T follicular helper cell (primary cell): ENCODE data around the gene PPM1E.
"Not testable (repeated sequence)": the region's sequence is repeated elsewhere in the genome, so short reads cannot be mapped to it uniquely, and the experiment has no call there.

Experiments used
- DNase-seq: peaks from one replicate; pipeline ENCODE4 v3.0.0-alpha.2; 2020; ENCODE audit warnings: low read depth

Gene PPM1E

GRCh38 chr17:58779446-58779845 lies 23.8 kb downstream of the PPM1E start:
- DNase-seq, result no peak

DNA sequence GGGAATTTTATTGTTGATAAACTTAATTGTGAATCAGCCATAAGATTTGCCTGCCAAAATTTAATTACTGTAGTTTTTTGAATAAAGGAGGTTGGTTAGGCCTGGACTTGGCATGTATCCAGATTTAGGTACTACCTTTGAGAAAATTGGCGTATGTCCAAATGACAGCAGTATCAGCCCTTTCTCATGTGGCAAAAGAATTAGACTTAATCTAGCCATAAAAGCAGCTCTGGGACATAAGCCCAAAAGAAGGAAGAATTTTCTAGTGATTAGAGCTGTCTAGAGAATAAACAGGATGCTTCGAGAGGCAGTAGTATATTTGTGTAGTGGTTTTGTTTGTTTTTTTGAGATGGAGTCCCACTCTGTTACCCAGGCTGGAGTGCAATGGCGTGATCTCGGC lies 27.7 kb downstream of the PPM1E start:
- no peak for DNase-seq

- no peak for DNase-seq
Measured at GRCh38 chr17:58785097-58785496, 29.4 kb downstream of the PPM1E start.

DNA sequence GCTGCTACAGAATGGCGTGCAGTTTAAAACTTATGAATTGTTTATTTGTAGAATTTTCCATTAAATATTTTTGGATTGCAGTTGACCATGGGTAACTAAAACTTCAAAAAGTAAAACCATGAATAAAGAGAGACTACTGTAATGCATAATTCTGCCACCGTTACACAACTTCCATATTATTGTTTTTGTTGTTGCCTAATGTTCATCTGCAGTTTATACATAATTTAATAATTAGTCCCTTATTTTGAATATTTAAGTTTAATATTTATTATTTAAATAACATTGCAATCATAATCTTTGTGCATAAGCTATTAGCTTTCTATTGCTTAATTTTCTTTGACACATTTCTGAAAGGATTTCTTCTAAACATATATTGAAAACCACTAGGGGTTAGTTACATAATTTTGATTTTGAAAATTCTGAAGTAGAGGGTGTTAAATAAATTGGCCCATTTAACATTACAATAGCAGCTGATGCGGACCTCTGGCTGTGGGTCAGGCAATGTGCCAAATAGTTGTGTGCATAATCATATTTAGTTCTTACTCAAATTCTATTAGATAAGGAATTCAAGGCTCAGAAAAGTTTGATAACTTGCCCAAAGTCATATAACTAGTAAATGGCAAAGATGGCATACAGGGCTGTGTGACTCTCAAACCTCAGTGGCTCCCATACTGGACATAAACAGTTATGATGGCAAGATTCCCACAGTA lies 31.1 kb downstream of the PPM1E start:
- DNase-seq, result no peak

DNA sequence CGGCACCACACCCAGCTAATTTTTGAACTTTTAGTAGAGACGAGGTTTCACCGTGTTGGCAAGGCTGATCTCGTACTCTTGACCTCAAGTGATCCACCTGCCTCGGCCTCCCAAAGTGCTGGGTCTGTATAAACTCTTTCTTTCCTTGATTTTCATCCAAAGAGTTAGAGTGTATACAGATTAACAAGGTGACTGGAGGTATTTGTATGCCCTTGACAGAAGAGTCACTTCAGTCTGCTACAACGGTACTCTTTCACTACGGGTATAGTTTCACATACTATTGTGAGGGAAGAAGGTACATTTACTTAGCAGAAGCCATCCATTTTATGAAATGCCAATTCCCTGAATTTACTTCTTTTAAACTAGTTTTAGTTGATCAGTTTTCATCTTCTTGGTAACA lies 32.5 kb downstream of the PPM1E start:
- DNase-seq, result no peak

DNA sequence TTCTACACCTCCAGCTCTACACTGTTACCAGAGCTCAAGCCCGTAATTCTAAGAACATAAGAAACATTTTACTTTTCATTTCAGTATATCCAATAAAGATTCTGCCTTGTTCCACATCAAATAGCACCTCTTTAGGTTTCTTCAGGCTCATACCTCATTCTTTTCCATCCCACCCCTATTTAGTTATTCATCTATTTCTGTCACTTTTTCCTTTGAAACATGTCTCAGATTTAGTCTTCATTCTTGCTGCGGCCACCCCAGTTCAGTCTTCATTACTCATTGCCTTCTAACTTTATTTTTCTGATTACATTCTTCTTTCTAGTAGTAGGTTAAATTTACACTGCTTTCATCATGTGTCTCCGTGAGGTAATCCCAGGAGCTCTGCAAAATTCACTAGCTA lies 33.5 kb downstream of the PPM1E start:
- no peak for DNase-seq

- no peak for DNase-seq
Measured at GRCh38 chr17:58789831-58790230, 34.2 kb downstream of the PPM1E start.

DNA sequence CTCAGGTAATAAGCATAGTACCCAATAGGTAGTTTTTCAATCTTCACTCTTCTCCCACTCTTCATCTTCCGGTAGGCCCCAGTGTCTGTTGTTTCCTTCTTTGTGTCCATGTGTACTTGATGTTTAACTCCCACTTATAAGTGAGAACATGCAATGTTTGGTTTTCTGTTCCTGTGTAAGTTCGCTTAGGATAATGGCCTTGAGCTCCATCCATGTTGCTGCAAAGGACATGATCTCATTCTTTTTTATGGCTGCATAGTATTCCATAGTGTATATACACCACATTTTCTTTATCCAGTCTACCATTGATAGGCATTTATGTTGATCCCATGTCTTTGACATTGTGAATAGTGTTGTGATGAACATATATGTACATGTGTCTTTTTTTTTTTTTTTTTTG lies 38.9 kb downstream of the PPM1E start:
- DNase-seq, result not testable (repeated sequence)

GRCh38 chr17:58802188-58802587 lies 46.5 kb downstream of the PPM1E start:
- no peak for DNase-seq

GRCh38 chr17:58806046-58806445 lies 50.4 kb downstream of the PPM1E start:
- no peak for DNase-seq

GRCh38 chr17:58808609-58809563 lies 53.2 kb downstream of the PPM1E start:
- no peak for DNase-seq

GRCh38 chr17:58809564-58809936 lies 53.9 kb downstream of the PPM1E start:
- no peak for DNase-seq

DNA sequence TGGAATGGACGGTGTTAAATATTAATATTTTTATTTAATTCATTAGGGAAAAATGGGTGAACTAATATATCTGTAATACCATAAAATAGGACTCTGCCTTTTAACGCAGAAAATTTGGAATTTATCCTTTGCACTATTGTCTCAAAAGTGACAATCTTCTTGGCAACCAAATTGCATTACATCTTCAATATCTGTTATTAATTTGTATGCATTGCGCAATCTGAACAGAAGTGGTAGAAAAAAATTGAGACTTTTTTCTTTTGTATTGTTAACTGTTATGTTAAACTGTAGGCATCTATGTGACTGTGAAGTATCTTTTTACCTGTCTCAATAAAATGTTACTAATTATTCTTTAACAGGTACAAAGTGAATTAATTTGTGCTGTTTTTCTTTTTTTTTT lies 55.6 kb downstream of the PPM1E start:
- DNase-seq, result no peak

- no peak for DNase-seq
Measured at GRCh38 chr17:58813712-58814111, 58.1 kb downstream of the PPM1E start.

DNA sequence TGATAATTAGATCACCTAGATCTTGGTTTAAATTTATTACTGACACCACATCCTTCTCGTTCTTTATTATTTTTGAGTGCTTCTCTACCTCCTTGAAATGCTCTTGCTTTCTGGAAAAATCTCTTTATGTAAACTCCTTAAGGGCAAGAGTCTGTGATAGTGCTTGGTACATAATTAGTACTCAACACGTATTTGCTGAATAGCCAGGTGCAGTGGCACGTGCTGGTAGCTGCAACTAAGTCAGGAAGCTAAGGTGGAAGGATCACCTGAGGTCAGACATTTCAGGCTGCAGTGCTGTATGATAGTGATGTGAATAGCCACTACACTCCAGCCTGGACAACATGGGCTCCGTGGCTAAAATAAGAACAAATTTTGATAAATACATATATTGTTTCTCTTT lies 63.0 kb downstream of the PPM1E start:
- DNase-seq, result no peak

- DNase-seq, result no peak
Measured at GRCh38 chr17:58822148-58823050, 66.7 kb downstream of the PPM1E start.

- no peak for DNase-seq
Measured at GRCh38 chr17:58823051-58823525, 67.4 kb downstream of the PPM1E start.

DNA sequence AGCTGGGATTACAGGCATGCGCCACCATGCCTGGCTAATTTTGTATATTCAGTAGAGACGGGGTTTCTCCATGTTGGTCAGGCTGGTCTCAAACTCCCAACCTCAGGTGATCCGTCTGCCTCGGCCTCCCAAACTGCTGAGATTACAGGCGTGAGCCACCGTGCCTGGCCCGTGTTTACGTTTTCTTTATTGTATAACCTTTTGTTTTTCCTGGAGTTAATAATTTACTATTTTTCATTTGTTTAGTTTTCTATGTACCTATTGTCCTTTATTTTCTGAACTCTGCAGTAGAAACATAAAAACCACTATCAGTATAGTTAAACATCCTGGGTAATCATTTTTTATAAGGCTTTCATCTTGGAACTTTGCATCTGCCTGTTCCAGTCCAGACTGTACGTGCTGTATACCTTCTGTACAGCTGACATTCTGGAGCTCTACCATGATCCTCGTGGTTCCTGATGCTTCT lies 73.6 kb downstream of the PPM1E start:
- DNase-seq, result no peak

- DNase-seq, result no peak
Measured at GRCh38 chr17:58831780-58832179, 76.1 kb downstream of the PPM1E start.

DNA sequence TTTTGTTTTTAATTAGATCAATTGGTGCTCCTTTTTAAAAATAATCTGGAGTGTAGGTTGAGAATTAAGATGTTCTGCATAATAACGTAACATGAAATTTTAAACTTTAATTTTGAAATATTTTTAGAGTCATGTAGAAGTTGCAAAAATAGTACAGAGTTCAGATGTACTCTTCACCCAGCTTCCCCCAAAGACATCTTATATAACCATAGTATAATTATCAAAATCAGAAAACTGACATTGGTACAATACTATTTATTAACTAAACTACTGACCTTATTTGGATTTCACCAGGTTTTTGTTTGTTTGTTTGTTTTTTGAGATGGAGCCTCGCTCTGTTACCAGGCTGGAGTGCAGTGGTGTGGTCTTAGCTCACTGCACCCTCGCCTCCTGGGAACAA lies 76.9 kb downstream of the PPM1E start:
- no peak for DNase-seq

GRCh38 chr17:58837699-58838098 lies 82.0 kb downstream of the PPM1E start:
- no peak for DNase-seq
